ENCODE results near the gene DACH1. TPM values are rescaled to one million over a fixed set of nuclear protein-coding genes. Genes with fewer than 3 reads are reported as not detected.

The DACH1 gene
- total RNA-seq, 1 donor from 2014 or later: 1.6 TPM

DNA sequence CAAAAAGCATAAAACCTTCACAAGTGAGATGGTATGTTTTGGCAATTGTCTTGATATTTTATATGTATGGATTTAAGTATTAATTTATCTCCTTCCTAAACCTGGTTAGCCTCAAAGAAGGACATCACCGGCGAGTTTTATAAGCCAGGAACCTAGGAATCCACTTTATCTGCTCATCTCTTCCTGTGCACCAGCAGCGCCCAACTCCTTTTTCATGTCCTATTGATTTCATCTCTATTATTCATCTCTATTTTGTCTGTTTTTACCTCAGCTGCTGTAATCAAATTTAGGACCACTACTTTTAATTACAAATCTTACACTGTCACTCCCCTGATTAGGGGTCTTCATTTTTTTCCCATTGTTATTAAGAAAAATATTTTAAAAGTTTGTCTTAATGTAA, 286.4 kb downstream of the DACH1 start:
- Histone ChIP-seq H3K36me3 (ENCODE audit: insufficient read depth, low read length) (no peaks in the 10 kb centered on the region), H3K79me2 (ENCODE audit: insufficient read depth, low read length) (no peaks in the 10 kb centered on the region), H2AFZ (ENCODE audit: low read depth, low read length) (no peak overlapping the region), H3K27me3 (ENCODE audit: insufficient read depth, low read length) (no peaks in the 10 kb centered on the region), H3K4me1 (ENCODE audit: insufficient read depth, low read length) (no peaks in the 10 kb centered on the region), H3K27ac (ENCODE audit: low read depth, low read length) (no peak overlapping the region), H4K20me1 (ENCODE audit: insufficient read depth, low read length) (no peaks in the 10 kb centered on the region), H3K4me2 (ENCODE audit: low read length) (no peak overlapping the region), H3K9me3 (ENCODE audit: insufficient read depth, low read depth, low read length) (no peaks in the 10 kb centered on the region), H3K4me3 (ENCODE audit: insufficient read depth, low read depth, low read length) (no peak overlapping the region), H3K9ac (ENCODE audit: low read length) (no peak overlapping the region)
- Mint-ChIP-seq H3K4me3 (ENCODE audit: unreplicated experiment) (no peak overlapping the region), H3K27me3 (ENCODE audit: low read depth, unreplicated experiment) (no peaks in the 10 kb centered on the region), H3K4me1 (ENCODE audit: low read depth, unreplicated experiment) (peaks cover 7% of the 10 kb centered on the region), H3K9me3 (ENCODE audit: unreplicated experiment) (no peaks in the 10 kb centered on the region), H3K27ac (ENCODE audit: unreplicated experiment) (no peak overlapping the region), H3K36me3 (ENCODE audit: low read depth, unreplicated experiment) (no peaks in the 10 kb centered on the region)
- TF ChIP-seq, protein P1, sequence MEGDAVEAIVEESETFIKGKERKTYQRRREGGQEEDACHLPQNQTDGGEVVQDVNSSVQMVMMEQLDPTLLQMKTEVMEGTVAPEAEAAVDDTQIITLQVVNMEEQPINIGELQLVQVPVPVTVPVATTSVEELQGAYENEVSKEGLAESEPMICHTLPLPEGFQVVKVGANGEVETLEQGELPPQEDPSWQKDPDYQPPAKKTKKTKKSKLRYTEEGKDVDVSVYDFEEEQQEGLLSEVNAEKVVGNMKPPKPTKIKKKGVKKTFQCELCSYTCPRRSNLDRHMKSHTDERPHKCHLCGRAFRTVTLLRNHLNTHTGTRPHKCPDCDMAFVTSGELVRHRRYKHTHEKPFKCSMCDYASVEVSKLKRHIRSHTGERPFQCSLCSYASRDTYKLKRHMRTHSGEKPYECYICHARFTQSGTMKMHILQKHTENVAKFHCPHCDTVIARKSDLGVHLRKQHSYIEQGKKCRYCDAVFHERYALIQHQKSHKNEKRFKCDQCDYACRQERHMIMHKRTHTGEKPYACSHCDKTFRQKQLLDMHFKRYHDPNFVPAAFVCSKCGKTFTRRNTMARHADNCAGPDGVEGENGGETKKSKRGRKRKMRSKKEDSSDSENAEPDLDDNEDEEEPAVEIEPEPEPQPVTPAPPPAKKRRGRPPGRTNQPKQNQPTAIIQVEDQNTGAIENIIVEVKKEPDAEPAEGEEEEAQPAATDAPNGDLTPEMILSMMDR (IDR thresholded peaks at IDR 0.05; ENCODE audit: insufficient read depth, low read depth, low read length): no peak
- no peak for TF ChIP-seq EZH2 (IDR thresholded peaks at IDR 0.05; ENCODE audit: insufficient read depth, low read length)
- DNase-seq (ENCODE audit: low read depth) (no peak), FAIRE-seq (no peak)

DNA sequence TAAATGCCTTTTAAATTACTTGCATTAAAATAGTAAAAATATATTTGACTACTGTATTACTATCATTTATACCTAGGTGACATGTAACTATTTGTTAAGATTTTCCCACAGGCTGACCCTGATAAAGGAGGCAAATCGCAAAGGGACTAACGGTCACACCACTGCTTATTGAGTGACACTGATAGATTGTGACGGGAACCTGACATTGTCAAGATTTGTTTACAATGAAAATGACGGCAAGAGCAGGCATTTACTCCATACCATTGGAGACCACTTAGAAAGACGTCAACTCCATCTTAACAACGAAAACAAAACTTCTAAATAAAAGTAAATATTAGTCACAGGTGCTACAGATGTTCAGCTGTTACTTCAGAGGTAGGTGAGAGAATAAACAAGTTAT, 289.0 kb downstream of the DACH1 start:
- Mint-ChIP-seq H3K36me3 (ENCODE audit: low read depth, unreplicated experiment) (no peaks in the 10 kb centered on the region), H3K27me3 (ENCODE audit: low read depth, unreplicated experiment) (no peaks in the 10 kb centered on the region), H3K27ac (ENCODE audit: unreplicated experiment) (no peak overlapping the region), H3K4me1 (ENCODE audit: low read depth, unreplicated experiment) (peaks cover 7% of the 10 kb centered on the region), H3K9me3 (ENCODE audit: unreplicated experiment) (no peaks in the 10 kb centered on the region), H3K4me3 (ENCODE audit: unreplicated experiment) (no peak overlapping the region)
- Histone ChIP-seq H3K27ac (ENCODE audit: low read depth, low read length) (no peak overlapping the region), H3K27me3 (ENCODE audit: insufficient read depth, low read length) (no peaks in the 10 kb centered on the region), H3K9me3 (ENCODE audit: insufficient read depth, low read depth, low read length) (no peaks in the 10 kb centered on the region), H3K4me2 (ENCODE audit: low read length) (no peak overlapping the region), H2AFZ (ENCODE audit: low read depth, low read length) (no peak overlapping the region), H4K20me1 (ENCODE audit: insufficient read depth, low read length) (no peaks in the 10 kb centered on the region), H3K79me2 (ENCODE audit: insufficient read depth, low read length) (no peaks in the 10 kb centered on the region), H3K4me1 (ENCODE audit: insufficient read depth, low read length) (no peaks in the 10 kb centered on the region), H3K9ac (ENCODE audit: low read length) (no peak overlapping the region), H3K36me3 (ENCODE audit: insufficient read depth, low read length) (no peaks in the 10 kb centered on the region), H3K4me3 (ENCODE audit: insufficient read depth, low read depth, low read length) (no peak overlapping the region)
- TF ChIP-seq, protein P1 (IDR thresholded peaks at IDR 0.05; ENCODE audit: insufficient read depth, low read depth, low read length): no peak
- TF ChIP-seq EZH2 (IDR thresholded peaks at IDR 0.05; ENCODE audit: insufficient read depth, low read length): no peak
- DNase-seq (ENCODE audit: low read depth) (no peak), FAIRE-seq (no peak)

DNA sequence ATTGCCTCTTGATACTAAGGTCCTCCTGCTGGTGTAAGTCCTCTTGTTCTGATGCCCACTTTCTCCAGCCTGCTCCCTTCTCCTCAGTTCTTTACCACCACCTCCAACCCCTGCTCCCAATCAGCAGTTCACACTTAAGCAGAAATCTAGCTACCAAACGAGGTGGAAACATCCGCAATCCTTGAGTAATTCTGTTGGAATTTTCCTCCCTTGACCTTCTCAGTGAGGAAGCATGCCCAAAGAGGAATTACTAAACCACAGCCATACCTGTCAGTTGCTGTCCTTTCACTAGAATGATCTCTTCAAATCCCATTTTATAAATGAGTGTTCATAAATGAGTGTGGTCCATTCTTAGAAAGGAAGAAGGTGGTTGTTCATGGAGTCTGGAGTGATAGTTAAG, 289.9 kb downstream of the DACH1 start:
- H3K4me2 ChIP-seq (ENCODE audit: low read length): peak overlapping the region; percentile 23
- H4K20me1 ChIP-seq (ENCODE audit: insufficient read depth, low read length): no peaks in the 10 kb centered on the region
- no peak overlapping the region for H2AFZ ChIP-seq (ENCODE audit: low read depth, low read length)
- H3K36me3 ChIP-seq (ENCODE audit: insufficient read depth, low read length): no peaks in the 10 kb centered on the region
- no peaks in the 10 kb centered on the region for H3K27me3 ChIP-seq (ENCODE audit: insufficient read depth, low read length)
- no peaks in the 10 kb centered on the region for H3K79me2 ChIP-seq (ENCODE audit: insufficient read depth, low read length)
- Mint-ChIP-seq H3K27me3 (ENCODE audit: low read depth, unreplicated experiment) (no peaks in the 10 kb centered on the region), H3K36me3 (ENCODE audit: low read depth, unreplicated experiment) (no peaks in the 10 kb centered on the region), H3K4me3 (ENCODE audit: unreplicated experiment) (no peak overlapping the region), H3K9me3 (ENCODE audit: unreplicated experiment) (no peaks in the 10 kb centered on the region), H3K27ac (ENCODE audit: unreplicated experiment) (no peak overlapping the region), H3K4me1 (ENCODE audit: low read depth, unreplicated experiment) (peaks cover 7% of the 10 kb centered on the region)
- no peaks in the 10 kb centered on the region for H3K9me3 ChIP-seq (ENCODE audit: insufficient read depth, low read depth, low read length)
- H3K4me3 ChIP-seq (ENCODE audit: insufficient read depth, low read depth, low read length): no peak overlapping the region
- DNase-seq (ENCODE audit: low read depth): peak; percentile 67
- no peak for TF ChIP-seq EZH2 (IDR thresholded peaks at IDR 0.05; ENCODE audit: insufficient read depth, low read length)
- TF ChIP-seq, protein P1 (IDR thresholded peaks at IDR 0.05; ENCODE audit: insufficient read depth, low read depth, low read length): no peak
- H3K9ac ChIP-seq (ENCODE audit: low read length): no peak overlapping the region
- H3K4me1 ChIP-seq (ENCODE audit: insufficient read depth, low read length): no peaks in the 10 kb centered on the region
- no peak for FAIRE-seq
- H3K27ac ChIP-seq (ENCODE audit: low read depth, low read length): no peak overlapping the region
